ENCODE results near the gene EDN2.

Gene EDN2

GRCh38 chr1:41484402-41485241 is at the start of gene EDN2:
EDN2 (minus strand) TSS chr1:41484683; CDS start chr1:41484601, 82 bp downstream.
- peaks cover 15% of the 10 kb centered on the region for H3K27me3 Mint-ChIP-seq
- no peak within 1 kb of the TSS for H3K4me3 Mint-ChIP-seq
- H3K27ac Mint-ChIP-seq, result no peak within 1 kb of the TSS
- H3K4me1 Mint-ChIP-seq (ENCODE audit: low read depth), result peaks cover 8% of the 10 kb centered on the region
- no peaks in the 10 kb centered on the region for H3K36me3 Mint-ChIP-seq (ENCODE audit: low read depth)
- no peaks in the 10 kb centered on the region for H3K9me3 Mint-ChIP-seq

- Mint-ChIP-seq H3K9me3 (peaks cover 4% of the 10 kb centered on the region), H3K36me3 (ENCODE audit: low read depth) (peaks cover 60% of the 10 kb centered on the region), H3K4me1 (ENCODE audit: low read depth) (peaks cover 9% of the 10 kb centered on the region), H3K27me3 (no peaks in the 10 kb centered on the region), H3K27ac (no peak overlapping the region), H3K4me3 (no peak overlapping the region)
These were observed 49.2 kb upstream of the EDN2 start for GRCh38 chr1:41533731-41534080.

GRCh38 chr1:41533016-41533730 is 48.7 kb upstream of the EDN2 start:
- no peak overlapping the region for H3K27ac Mint-ChIP-seq
- no peak overlapping the region for H3K4me3 Mint-ChIP-seq

GRCh38 chr1:41532206-41532975 is 47.9 kb upstream of the EDN2 start:
- Mint-ChIP-seq H3K9me3 (peaks cover 4% of the 10 kb centered on the region), H3K36me3 (ENCODE audit: low read depth) (peaks cover 49% of the 10 kb centered on the region), H3K27ac (no peak overlapping the region), H3K4me1 (ENCODE audit: low read depth) (peaks cover 3% of the 10 kb centered on the region), H3K4me3 (no peak overlapping the region), H3K27me3 (no peaks in the 10 kb centered on the region)

More at GRCh38 chr1:41533016-41533730, 48.7 kb upstream of the EDN2 start:
- no peaks in the 10 kb centered on the region for H3K27me3 Mint-ChIP-seq
- peaks cover 8% of the 10 kb centered on the region for H3K4me1 Mint-ChIP-seq (ENCODE audit: low read depth)
- peaks cover 4% of the 10 kb centered on the region for H3K9me3 Mint-ChIP-seq
- H3K36me3 Mint-ChIP-seq (ENCODE audit: low read depth), result peaks cover 57% of the 10 kb centered on the region

GRCh38 chr1:41530411-41530810 is 45.9 kb upstream of the EDN2 start:
- Mint-ChIP-seq H3K27ac (no peak overlapping the region), H3K27me3 (no peaks in the 10 kb centered on the region), H3K4me3 (no peak overlapping the region), H3K9me3 (peaks cover 4% of the 10 kb centered on the region), H3K4me1 (ENCODE audit: low read depth) (no peaks in the 10 kb centered on the region), H3K36me3 (ENCODE audit: low read depth) (peaks cover 33% of the 10 kb centered on the region)

GRCh38 chr1:41529621-41530395 is 45.3 kb upstream of the EDN2 start:
- Mint-ChIP-seq H3K36me3 (ENCODE audit: low read depth) (peaks cover 35% of the 10 kb centered on the region), H3K4me1 (ENCODE audit: low read depth) (no peaks in the 10 kb centered on the region), H3K4me3 (no peak overlapping the region), H3K9me3 (peaks cover 4% of the 10 kb centered on the region), H3K27ac (peak overlapping the region; percentile 49), H3K27me3 (no peaks in the 10 kb centered on the region)

- H3K9me3 Mint-ChIP-seq, result peaks cover 4% of the 10 kb centered on the region
- no peak overlapping the region for H3K4me3 Mint-ChIP-seq
- no peaks in the 10 kb centered on the region for H3K27me3 Mint-ChIP-seq
- H3K4me1 Mint-ChIP-seq (ENCODE audit: low read depth), result no peaks in the 10 kb centered on the region
- no peak overlapping the region for H3K27ac Mint-ChIP-seq
- H3K36me3 Mint-ChIP-seq (ENCODE audit: low read depth), result peaks cover 34% of the 10 kb centered on the region
These were observed 44.5 kb upstream of the EDN2 start for GRCh38 chr1:41528726-41529605.

GRCh38 chr1:41528106-41528505 is 43.6 kb upstream of the EDN2 start:
- Mint-ChIP-seq H3K4me1 (ENCODE audit: low read depth) (no peaks in the 10 kb centered on the region), H3K27ac (no peak overlapping the region), H3K9me3 (peaks cover 4% of the 10 kb centered on the region), H3K27me3 (no peaks in the 10 kb centered on the region), H3K36me3 (ENCODE audit: low read depth) (peaks cover 33% of the 10 kb centered on the region), H3K4me3 (no peak overlapping the region)

- Mint-ChIP-seq H3K36me3 (ENCODE audit: low read depth) (peaks cover 39% of the 10 kb centered on the region), H3K4me1 (ENCODE audit: low read depth) (no peaks in the 10 kb centered on the region), H3K9me3 (peaks cover 4% of the 10 kb centered on the region), H3K4me3 (no peak overlapping the region), H3K27ac (no peak overlapping the region), H3K27me3 (no peaks in the 10 kb centered on the region)
These were observed 42.6 kb upstream of the EDN2 start for GRCh38 chr1:41526956-41527561.

- Mint-ChIP-seq H3K4me3 (no peak overlapping the region), H3K36me3 (ENCODE audit: low read depth) (peaks cover 43% of the 10 kb centered on the region), H3K9me3 (peaks cover 4% of the 10 kb centered on the region), H3K27ac (no peak overlapping the region), H3K4me1 (ENCODE audit: low read depth) (no peaks in the 10 kb centered on the region), H3K27me3 (no peaks in the 10 kb centered on the region)
These were observed 41.6 kb upstream of the EDN2 start for GRCh38 chr1:41525891-41526587.

- Mint-ChIP-seq H3K4me3 (no peak overlapping the region), H3K4me1 (ENCODE audit: low read depth) (no peaks in the 10 kb centered on the region), H3K36me3 (ENCODE audit: low read depth) (peaks cover 48% of the 10 kb centered on the region), H3K9me3 (peaks cover 3% of the 10 kb centered on the region), H3K27ac (no peak overlapping the region), H3K27me3 (no peaks in the 10 kb centered on the region)
These were observed 40.5 kb upstream of the EDN2 start for GRCh38 chr1:41524676-41525675.
